ENCODE measurements around the gene ACACB.

ACACB gene

DNA sequence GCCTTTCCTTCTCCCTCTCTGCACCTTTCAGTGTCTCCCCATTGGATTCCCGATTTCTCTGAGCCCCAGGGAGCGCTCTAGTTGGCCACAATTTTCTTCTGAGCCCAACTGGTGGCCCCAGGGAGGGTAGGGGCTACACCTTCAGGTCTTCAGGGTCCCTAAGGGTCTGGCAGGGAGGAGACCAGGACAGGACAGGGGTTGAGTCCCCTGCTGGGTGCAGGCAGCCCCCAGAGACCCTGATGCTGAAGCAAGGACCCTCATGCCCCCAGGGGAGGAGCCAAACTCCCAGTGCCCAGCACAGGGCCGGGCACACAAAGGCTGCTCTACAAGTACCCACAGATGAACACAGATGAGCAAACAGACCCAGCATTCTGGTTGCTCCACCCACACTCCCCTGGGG, 180.0 kb downstream of the ACACB start:
- H3K4me1 ChIP-seq (ENCODE audit: control insufficient read depth in 1 of 2, insufficient read depth in 1 of 2, low read depth in 1 of 2, low read length in 1 of 2), result no peaks in the 10 kb centered on the region
- no peaks in the 10 kb centered on the region for H3K36me3 ChIP-seq
- TF ChIP-seq CTCF (IDR thresholded peaks at IDR 0.05), result no peak
- no peak overlapping the region for H3K4me3 ChIP-seq (ENCODE audit: low read depth in 1 of 2, low read length in 1 of 2)
- H3K27ac ChIP-seq, result no peak overlapping the region
- H3K9me3 ChIP-seq, result no peaks in the 10 kb centered on the region
- peaks cover 42% of the 10 kb centered on the region for H3K27me3 ChIP-seq

GRCh38 chr12:109299849-109300248, 183.5 kb downstream of the ACACB start:
- Histone ChIP-seq H3K27ac (no peak overlapping the region), H3K9me3 (no peaks in the 10 kb centered on the region), H3K4me1 (ENCODE audit: control insufficient read depth in 1 of 2, insufficient read depth in 1 of 2, low read depth in 1 of 2, low read length in 1 of 2) (no peaks in the 10 kb centered on the region)

DNA sequence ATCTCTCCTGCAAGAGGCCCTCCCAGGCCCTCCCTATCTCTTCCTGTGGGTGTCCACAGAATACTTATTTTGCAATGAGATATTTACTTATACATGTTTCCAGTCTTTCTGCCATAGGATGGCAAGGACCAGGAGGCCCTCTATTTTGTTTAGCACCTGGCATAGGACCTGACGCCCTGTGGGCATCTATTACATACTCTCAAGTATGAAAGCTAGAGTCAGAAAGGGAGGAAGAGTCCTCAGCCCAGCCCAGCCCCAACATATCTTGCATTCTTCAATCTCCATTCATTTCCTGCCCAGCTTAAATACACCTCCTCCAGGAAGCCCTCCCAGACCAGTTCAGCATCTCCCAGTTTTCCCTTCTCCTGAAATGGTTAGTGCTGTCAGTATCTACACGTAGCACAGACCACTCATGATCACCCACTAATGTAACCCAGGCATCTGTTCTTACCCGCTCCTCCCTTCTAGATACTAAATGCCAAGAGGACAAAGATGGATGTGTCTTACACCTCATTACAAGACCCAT, 185.3 kb downstream of the ACACB start:
- no peaks in the 10 kb centered on the region for H3K9me3 ChIP-seq
- no peaks in the 10 kb centered on the region for H3K36me3 ChIP-seq
- H3K4me1 ChIP-seq (ENCODE audit: control insufficient read depth in 1 of 2, insufficient read depth in 1 of 2, low read depth in 1 of 2, low read length in 1 of 2), result no peaks in the 10 kb centered on the region
- H3K27ac ChIP-seq, result no peak overlapping the region
- H3K27me3 ChIP-seq, result peaks cover 53% of the 10 kb centered on the region
- no peak overlapping the region for H3K4me3 ChIP-seq (ENCODE audit: low read depth in 1 of 2, low read length in 1 of 2)
- TF ChIP-seq CTCF (IDR thresholded peaks at IDR 0.05), result no peak

More at GRCh38 chr12:109299849-109300248, 183.5 kb downstream of the ACACB start:
- Histone ChIP-seq H3K36me3 (no peaks in the 10 kb centered on the region), H3K27me3 (peaks cover 34% of the 10 kb centered on the region), H3K4me3 (ENCODE audit: low read depth in 1 of 2, low read length in 1 of 2) (no peak overlapping the region)
- no peak for TF ChIP-seq CTCF (IDR thresholded peaks at IDR 0.05)

DNA sequence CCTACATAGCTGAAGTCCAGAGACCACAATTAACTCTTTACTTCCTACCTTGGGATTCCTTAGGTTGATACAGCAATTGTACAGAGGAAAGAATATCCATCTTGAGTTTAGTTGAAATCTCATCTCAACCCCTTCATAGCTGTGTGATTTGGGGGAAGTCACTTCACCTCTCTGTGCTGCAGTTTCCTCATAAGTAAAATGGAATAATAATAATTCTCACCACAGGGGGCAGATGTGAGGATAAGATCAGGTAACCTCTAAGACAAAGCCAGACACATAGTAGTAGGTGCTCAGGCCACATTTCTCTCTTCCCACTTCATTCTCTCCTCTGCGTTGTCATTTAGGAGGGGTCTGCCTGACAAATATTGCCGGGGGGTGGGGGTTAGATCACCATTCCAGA, 186.0 kb downstream of the ACACB start:
- H3K27me3 ChIP-seq, result peaks cover 55% of the 10 kb centered on the region
- H3K27ac ChIP-seq, result no peak overlapping the region
- H3K4me3 ChIP-seq (ENCODE audit: low read depth in 1 of 2, low read length in 1 of 2), result no peak overlapping the region
- no peaks in the 10 kb centered on the region for H3K36me3 ChIP-seq
- no peak for TF ChIP-seq CTCF (IDR thresholded peaks at IDR 0.05)
- H3K4me1 ChIP-seq (ENCODE audit: control insufficient read depth in 1 of 2, insufficient read depth in 1 of 2, low read depth in 1 of 2, low read length in 1 of 2), result no peaks in the 10 kb centered on the region
- H3K9me3 ChIP-seq, result no peaks in the 10 kb centered on the region

DNA sequence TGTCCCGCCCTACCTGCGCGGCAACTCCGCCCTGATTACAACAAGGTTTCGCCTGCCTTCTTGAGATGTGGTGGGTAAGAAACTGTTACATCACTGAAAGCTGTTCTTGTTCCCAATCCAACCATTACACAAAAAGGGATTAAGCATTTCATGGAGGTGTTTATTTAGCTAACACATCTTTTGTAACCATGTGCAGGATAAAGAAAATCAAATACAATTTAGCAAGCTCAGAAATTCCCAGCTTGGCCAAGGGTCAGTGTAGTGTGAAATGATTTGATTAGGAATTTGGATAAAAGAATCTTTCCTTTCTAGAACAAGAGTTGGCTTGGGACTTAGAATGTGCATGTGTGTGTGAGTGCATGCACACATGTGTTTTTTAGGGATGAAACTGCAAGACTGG, 186.4 kb downstream of the ACACB start:
- Histone ChIP-seq H3K9me3 (no peaks in the 10 kb centered on the region), H3K36me3 (no peaks in the 10 kb centered on the region), H3K27me3 (peaks cover 55% of the 10 kb centered on the region), H3K27ac (no peak overlapping the region), H3K4me1 (ENCODE audit: control insufficient read depth in 1 of 2, insufficient read depth in 1 of 2, low read depth in 1 of 2, low read length in 1 of 2) (no peaks in the 10 kb centered on the region), H3K4me3 (ENCODE audit: low read depth in 1 of 2, low read length in 1 of 2) (no peak overlapping the region)
- no peak for TF ChIP-seq CTCF (IDR thresholded peaks at IDR 0.05)

- TF ChIP-seq CTCF (IDR thresholded peaks at IDR 0.05), result no peak
- no peak overlapping the region for H3K27ac ChIP-seq
Observed at GRCh38 chr12:109304485-109304884, 188.1 kb downstream of the ACACB start.

More at GRCh38 chr12:109304485-109304884, 188.1 kb downstream of the ACACB start:
- Histone ChIP-seq H3K36me3 (no peaks in the 10 kb centered on the region), H3K9me3 (no peaks in the 10 kb centered on the region), H3K4me3 (ENCODE audit: low read depth in 1 of 2, low read length in 1 of 2) (no peak overlapping the region), H3K27me3 (peaks cover 70% of the 10 kb centered on the region), H3K4me1 (ENCODE audit: control insufficient read depth in 1 of 2, insufficient read depth in 1 of 2, low read depth in 1 of 2, low read length in 1 of 2) (peaks cover 2 to 7% of the 10 kb centered on the region in 2 experiments)

All from neutrophil (primary cell).